ENCODE data around the gene ALDH7A1. TPM values are rescaled to one million over a fixed set of nuclear protein-coding genes. Genes with fewer than 3 reads are reported as not detected.

Gene ALDH7A1
- total RNA-seq, 1 experiment from 2014 or later: 176 TPM

DNA sequence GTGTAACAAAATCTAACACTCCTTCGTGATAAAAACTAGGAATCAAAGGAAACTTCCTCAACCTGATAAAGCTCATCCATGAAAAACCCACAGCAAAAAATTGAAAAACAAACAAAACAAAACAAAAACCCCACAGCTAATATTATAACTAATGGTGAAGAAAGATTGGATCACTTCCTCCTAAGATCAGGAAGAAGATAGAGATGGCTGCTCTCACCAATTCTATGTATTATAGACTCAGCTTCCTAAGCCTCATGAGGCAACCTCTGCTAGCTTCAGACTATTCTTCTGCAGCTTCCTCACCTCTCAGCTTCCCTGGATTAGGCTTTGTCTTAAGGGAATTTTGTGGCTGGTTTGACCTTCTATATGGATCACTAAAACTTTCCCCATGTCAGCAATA, 45.8 kb upstream of the ALDH7A1 start:
- peaks cover 15% of the 10 kb centered on the region for H3K36me3 Mint-ChIP-seq
- DNase-seq (ENCODE audit: low spot score): no peak

More for the DNA sequence above, 45.8 kb upstream of the ALDH7A1 start:
- CTCF ChIA-PET: no interaction called here
- H3K27ac Mint-ChIP-seq: no peak overlapping the region
- no peak overlapping the region for H3K4me3 Mint-ChIP-seq
- no peaks in the 10 kb centered on the region for H3K4me1 Mint-ChIP-seq
- TF ChIP-seq CBFB (CRISPR knock-in tag; IDR thresholded peaks at IDR 0.05; ENCODE audit: low read depth): no peak
- TF ChIP-seq, protein P1, sequence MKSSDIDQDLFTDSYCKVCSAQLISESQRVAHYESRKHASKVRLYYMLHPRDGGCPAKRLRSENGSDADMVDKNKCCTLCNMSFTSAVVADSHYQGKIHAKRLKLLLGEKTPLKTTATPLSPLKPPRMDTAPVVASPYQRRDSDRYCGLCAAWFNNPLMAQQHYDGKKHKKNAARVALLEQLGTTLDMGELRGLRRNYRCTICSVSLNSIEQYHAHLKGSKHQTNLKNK (CRISPR knock-in tag; IDR thresholded peaks at IDR 0.05): no peak
- TF ChIP-seq, protein P2, sequence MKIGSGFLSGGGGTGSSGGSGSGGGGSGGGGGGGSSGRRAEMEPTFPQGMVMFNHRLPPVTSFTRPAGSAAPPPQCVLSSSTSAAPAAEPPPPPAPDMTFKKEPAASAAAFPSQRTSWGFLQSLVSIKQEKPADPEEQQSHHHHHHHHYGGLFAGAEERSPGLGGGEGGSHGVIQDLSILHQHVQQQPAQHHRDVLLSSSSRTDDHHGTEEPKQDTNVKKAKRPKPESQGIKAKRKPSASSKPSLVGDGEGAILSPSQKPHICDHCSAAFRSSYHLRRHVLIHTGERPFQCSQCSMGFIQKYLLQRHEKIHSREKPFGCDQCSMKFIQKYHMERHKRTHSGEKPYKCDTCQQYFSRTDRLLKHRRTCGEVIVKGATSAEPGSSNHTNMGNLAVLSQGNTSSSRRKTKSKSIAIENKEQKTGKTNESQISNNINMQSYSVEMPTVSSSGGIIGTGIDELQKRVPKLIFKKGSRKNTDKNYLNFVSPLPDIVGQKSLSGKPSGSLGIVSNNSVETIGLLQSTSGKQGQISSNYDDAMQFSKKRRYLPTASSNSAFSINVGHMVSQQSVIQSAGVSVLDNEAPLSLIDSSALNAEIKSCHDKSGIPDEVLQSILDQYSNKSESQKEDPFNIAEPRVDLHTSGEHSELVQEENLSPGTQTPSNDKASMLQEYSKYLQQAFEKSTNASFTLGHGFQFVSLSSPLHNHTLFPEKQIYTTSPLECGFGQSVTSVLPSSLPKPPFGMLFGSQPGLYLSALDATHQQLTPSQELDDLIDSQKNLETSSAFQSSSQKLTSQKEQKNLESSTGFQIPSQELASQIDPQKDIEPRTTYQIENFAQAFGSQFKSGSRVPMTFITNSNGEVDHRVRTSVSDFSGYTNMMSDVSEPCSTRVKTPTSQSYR (CRISPR knock-in tag; IDR thresholded peaks at IDR 0.05): no peak
- TF ChIP-seq, protein P3, sequence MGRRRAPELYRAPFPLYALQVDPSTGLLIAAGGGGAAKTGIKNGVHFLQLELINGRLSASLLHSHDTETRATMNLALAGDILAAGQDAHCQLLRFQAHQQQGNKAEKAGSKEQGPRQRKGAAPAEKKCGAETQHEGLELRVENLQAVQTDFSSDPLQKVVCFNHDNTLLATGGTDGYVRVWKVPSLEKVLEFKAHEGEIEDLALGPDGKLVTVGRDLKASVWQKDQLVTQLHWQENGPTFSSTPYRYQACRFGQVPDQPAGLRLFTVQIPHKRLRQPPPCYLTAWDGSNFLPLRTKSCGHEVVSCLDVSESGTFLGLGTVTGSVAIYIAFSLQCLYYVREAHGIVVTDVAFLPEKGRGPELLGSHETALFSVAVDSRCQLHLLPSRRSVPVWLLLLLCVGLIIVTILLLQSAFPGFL (CRISPR knock-in tag; IDR thresholded peaks at IDR 0.05; ENCODE audit: borderline replicate concordance): no peak
- no peak for TF ChIP-seq NFATC4 (CRISPR knock-in tag; IDR thresholded peaks at IDR 0.05)
- TF ChIP-seq EMX1 (CRISPR knock-in tag; IDR thresholded peaks at IDR 0.05): no peak
- TF ChIP-seq, protein P4, sequence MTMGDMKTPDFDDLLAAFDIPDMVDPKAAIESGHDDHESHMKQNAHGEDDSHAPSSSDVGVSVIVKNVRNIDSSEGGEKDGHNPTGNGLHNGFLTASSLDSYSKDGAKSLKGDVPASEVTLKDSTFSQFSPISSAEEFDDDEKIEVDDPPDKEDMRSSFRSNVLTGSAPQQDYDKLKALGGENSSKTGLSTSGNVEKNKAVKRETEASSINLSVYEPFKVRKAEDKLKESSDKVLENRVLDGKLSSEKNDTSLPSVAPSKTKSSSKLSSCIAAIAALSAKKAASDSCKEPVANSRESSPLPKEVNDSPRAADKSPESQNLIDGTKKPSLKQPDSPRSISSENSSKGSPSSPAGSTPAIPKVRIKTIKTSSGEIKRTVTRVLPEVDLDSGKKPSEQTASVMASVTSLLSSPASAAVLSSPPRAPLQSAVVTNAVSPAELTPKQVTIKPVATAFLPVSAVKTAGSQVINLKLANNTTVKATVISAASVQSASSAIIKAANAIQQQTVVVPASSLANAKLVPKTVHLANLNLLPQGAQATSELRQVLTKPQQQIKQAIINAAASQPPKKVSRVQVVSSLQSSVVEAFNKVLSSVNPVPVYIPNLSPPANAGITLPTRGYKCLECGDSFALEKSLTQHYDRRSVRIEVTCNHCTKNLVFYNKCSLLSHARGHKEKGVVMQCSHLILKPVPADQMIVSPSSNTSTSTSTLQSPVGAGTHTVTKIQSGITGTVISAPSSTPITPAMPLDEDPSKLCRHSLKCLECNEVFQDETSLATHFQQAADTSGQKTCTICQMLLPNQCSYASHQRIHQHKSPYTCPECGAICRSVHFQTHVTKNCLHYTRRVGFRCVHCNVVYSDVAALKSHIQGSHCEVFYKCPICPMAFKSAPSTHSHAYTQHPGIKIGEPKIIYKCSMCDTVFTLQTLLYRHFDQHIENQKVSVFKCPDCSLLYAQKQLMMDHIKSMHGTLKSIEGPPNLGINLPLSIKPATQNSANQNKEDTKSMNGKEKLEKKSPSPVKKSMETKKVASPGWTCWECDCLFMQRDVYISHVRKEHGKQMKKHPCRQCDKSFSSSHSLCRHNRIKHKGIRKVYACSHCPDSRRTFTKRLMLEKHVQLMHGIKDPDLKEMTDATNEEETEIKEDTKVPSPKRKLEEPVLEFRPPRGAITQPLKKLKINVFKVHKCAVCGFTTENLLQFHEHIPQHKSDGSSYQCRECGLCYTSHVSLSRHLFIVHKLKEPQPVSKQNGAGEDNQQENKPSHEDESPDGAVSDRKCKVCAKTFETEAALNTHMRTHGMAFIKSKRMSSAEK (CRISPR knock-in tag; IDR thresholded peaks at IDR 0.05; ENCODE audit: borderline replicate concordance): no peak
- no peak for TF ChIP-seq ZNF317 (CRISPR knock-in tag; IDR thresholded peaks at IDR 0.05; ENCODE audit: borderline replicate concordance, low read depth)
- no peak for TF ChIP-seq IRF2 (CRISPR knock-in tag; IDR thresholded peaks at IDR 0.05; ENCODE audit: borderline replicate concordance, low read depth)
- TF ChIP-seq JAZF1 (CRISPR knock-in tag; IDR thresholded peaks at IDR 0.05): no peak
- TF ChIP-seq, protein P5, sequence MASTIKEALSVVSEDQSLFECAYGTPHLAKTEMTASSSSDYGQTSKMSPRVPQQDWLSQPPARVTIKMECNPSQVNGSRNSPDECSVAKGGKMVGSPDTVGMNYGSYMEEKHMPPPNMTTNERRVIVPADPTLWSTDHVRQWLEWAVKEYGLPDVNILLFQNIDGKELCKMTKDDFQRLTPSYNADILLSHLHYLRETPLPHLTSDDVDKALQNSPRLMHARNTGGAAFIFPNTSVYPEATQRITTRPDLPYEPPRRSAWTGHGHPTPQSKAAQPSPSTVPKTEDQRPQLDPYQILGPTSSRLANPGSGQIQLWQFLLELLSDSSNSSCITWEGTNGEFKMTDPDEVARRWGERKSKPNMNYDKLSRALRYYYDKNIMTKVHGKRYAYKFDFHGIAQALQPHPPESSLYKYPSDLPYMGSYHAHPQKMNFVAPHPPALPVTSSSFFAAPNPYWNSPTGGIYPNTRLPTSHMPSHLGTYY (CRISPR knock-in tag; IDR thresholded peaks at IDR 0.05): no peak
- TF ChIP-seq JUN (CRISPR knock-in tag; IDR thresholded peaks at IDR 0.05): no peak
- TF ChIP-seq, protein P6, sequence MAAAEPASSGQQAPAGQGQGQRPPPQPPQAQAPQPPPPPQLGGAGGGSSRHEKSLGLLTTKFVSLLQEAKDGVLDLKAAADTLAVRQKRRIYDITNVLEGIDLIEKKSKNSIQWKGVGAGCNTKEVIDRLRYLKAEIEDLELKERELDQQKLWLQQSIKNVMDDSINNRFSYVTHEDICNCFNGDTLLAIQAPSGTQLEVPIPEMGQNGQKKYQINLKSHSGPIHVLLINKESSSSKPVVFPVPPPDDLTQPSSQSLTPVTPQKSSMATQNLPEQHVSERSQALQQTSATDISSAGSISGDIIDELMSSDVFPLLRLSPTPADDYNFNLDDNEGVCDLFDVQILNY (CRISPR knock-in tag; IDR thresholded peaks at IDR 0.05): no peak
- no peak for TF ChIP-seq ZNF671 (CRISPR knock-in tag; IDR thresholded peaks at IDR 0.05)
- TF ChIP-seq ZNF138 (CRISPR knock-in tag; conservative IDR thresholded peaks at IDR 0.05): no peak
- TF ChIP-seq, protein P7, sequence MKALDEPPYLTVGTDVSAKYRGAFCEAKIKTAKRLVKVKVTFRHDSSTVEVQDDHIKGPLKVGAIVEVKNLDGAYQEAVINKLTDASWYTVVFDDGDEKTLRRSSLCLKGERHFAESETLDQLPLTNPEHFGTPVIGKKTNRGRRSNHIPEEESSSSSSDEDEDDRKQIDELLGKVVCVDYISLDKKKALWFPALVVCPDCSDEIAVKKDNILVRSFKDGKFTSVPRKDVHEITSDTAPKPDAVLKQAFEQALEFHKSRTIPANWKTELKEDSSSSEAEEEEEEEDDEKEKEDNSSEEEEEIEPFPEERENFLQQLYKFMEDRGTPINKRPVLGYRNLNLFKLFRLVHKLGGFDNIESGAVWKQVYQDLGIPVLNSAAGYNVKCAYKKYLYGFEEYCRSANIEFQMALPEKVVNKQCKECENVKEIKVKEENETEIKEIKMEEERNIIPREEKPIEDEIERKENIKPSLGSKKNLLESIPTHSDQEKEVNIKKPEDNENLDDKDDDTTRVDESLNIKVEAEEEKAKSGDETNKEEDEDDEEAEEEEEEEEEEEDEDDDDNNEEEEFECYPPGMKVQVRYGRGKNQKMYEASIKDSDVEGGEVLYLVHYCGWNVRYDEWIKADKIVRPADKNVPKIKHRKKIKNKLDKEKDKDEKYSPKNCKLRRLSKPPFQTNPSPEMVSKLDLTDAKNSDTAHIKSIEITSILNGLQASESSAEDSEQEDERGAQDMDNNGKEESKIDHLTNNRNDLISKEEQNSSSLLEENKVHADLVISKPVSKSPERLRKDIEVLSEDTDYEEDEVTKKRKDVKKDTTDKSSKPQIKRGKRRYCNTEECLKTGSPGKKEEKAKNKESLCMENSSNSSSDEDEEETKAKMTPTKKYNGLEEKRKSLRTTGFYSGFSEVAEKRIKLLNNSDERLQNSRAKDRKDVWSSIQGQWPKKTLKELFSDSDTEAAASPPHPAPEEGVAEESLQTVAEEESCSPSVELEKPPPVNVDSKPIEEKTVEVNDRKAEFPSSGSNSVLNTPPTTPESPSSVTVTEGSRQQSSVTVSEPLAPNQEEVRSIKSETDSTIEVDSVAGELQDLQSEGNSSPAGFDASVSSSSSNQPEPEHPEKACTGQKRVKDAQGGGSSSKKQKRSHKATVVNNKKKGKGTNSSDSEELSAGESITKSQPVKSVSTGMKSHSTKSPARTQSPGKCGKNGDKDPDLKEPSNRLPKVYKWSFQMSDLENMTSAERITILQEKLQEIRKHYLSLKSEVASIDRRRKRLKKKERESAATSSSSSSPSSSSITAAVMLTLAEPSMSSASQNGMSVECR (CRISPR knock-in tag; IDR thresholded peaks at IDR 0.05; ENCODE audit: borderline replicate concordance): no peak
- H3K27me3 Mint-ChIP-seq (ENCODE audit: low read depth): no peaks in the 10 kb centered on the region
- no peak for ATAC-seq
- H3K9me3 Mint-ChIP-seq: peaks cover 12% of the 10 kb centered on the region
- POLR2A ChIA-PET: interaction anchor here (1.1 kb wide), 1 partner anchor 137 kb away, joined by 3 read pairs; no protein-coding TSS in a partner anchor

Data from WTC11 (cell line).